Activated CD4-positive, alpha-beta T cell treated with anti-CD3 and anti-CD28 coated beads, Interleukin-2, amount 50 U/mL, for 1 hour (primary cell): ENCODE measurements around the gene AMBRA1.

Source experiments
- DNase-seq: peaks from one replicate; pipeline ENCODE4 v3.0.0-alpha.2; 2020

The AMBRA1 gene, protein sequence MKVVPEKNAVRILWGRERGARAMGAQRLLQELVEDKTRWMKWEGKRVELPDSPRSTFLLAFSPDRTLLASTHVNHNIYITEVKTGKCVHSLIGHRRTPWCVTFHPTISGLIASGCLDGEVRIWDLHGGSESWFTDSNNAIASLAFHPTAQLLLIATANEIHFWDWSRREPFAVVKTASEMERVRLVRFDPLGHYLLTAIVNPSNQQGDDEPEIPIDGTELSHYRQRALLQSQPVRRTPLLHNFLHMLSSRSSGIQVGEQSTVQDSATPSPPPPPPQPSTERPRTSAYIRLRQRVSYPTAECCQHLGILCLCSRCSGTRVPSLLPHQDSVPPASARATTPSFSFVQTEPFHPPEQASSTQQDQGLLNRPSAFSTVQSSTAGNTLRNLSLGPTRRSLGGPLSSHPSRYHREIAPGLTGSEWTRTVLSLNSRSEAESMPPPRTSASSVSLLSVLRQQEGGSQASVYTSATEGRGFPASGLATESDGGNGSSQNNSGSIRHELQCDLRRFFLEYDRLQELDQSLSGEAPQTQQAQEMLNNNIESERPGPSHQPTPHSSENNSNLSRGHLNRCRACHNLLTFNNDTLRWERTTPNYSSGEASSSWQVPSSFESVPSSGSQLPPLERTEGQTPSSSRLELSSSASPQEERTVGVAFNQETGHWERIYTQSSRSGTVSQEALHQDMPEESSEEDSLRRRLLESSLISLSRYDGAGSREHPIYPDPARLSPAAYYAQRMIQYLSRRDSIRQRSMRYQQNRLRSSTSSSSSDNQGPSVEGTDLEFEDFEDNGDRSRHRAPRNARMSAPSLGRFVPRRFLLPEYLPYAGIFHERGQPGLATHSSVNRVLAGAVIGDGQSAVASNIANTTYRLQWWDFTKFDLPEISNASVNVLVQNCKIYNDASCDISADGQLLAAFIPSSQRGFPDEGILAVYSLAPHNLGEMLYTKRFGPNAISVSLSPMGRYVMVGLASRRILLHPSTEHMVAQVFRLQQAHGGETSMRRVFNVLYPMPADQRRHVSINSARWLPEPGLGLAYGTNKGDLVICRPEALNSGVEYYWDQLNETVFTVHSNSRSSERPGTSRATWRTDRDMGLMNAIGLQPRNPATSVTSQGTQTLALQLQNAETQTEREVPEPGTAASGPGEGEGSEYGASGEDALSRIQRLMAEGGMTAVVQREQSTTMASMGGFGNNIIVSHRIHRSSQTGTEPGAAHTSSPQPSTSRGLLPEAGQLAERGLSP (N-terminal part only)

DNA sequence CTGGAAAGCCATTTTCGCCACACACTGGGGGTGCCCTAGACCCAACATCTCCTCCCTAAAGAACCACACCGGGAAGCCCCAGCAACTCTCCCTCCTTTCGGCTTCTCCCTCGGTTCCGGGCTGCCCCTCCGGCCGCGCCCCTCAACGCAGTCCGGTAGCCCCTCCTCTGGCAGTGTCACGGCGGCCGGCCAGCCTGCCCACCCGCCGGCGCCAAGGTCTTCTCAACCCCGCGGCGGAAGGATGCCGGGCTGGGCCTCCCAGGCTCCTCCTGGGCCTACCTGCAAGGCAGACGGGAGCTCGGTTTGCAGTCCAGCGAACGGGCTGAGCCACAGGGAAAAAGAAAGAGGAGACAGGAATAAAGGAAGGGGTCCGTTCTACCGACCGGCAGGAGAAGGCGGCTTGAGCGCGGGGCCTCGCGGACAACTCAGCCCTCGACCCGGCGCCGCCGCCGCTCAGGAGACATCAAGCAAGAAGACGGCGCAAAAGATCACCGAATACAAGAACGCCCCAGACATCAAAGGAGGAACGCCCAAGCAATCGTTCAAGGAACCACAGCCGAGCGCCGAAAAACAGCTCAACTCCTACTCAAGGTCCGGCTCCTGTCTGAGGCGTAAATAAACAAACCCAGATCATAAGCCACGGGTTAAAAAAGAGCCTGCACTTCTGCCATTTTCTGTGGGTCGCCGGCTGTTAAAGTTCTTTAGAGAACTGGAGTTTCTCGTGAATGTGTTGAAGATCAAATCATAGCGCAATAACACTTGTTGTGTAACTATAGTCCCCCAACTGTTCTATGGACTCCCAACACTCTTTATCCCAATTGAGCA, at the start of gene AMBRA1:
AMBRA1 (minus strand) TSS at position 474 of the 824 bp plus-strand sequence. CDS start 45,643 bp downstream, outside the sequence.
- DNase-seq = peak; percentile 78

DNA sequence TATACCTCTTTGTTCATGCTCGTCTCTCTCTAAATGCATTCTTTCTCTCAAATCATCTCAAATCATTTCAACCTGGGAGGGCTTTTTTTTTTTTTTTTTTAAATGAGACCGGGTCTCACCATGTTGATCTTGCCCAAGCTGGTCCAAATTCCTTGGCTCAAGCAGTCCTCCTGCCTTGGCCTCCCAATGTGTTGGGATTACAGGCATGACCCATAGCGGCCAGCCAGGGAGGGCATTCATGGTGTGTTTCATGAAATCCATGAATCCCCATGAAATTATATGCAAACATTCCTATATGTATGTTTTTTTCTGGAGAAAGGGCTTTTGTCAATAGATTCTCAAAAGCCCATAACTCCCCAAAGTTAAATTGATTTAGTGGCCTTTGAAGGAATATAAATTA, 49.7 kb upstream of the AMBRA1 start:
- DNase-seq = no peak

DNA sequence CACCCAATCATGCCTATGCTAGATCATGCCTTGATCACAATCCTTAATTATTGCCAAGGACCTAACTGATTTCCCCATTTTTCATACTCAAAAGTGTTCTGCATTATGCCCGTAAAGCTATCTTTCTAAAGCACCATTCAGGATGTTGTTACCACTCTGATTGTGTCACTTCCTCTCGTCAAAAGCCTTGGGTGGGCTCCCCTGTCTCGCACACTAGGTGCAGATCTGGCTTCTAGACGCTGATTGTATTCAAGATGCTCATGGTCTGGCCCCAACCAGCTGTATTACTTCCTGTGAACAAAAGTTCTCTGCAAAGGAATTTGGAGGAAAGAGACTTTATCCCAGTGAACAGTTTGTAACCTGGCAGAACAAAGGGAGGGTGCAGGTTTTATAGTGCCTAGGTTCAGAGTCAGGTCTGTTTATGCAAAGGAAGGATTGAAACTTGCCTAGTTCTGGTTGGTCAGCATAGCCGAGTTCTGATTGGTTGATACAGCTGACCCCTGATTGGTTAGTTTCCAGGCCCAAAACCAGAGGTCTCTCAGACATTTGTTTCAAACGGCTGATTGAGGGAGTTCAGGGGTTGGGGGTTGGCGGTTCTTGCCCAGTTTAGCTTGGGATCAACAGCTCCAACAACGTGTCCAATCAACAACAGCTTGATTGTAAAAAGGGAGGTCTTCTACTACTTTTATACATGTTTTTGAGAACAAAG, 49.0 kb upstream of the AMBRA1 start:
- DNase-seq = no peak

DNA sequence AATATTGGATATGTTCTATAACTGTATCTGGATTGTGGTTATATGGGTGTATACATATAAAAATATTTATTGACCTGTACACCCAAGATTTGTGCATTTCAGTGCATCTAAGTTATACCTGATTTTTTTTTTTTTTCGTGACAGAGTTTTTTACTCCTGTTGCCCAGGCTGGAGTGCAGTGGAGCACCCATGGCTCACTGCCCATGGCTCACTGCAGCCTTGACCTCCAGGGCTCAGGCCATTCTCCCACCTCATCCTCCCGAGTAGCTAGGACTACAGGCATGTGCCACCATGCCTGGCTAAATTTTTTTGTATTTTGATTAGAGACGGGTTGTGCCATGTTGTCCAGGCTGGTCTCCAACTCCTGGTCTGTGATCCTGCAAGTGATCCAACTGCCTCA, 47.8 kb upstream of the AMBRA1 start:
- no peak for DNase-seq

DNA sequence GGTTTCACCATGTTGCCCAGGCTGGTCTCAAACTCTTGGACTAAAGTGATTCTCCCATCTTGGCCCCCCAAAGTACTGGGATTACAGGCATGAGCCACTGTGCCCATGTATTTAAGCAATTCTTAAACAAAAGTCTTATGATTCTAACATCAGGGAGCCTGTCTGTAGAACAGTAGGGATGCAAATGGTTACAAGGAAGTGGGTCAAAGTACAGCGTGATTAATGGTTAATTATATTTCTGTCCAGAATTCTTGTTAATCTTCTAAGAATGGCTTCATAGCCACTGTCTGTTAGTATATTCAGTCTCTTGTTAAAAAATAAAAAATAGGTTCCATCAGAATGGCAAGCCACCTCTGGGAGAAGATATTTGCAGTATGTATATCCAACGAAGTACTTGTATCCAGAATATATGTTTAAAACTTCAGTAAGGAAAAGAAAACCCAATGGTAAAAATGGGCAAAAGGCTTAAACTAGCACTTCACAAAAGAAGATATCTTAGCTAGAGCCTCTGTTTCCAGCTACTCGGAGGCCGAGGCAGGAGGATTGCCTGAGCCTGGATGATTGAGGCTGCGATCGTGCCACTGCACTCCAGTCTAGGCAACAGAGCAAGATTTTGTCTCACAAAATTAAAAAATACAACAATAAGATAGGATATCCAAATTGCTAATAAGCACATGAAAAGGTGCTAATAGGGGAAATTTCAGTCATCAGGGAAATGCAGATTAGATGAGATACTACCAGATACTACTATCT, 46.4 kb upstream of the AMBRA1 start:
- no peak for DNase-seq

DNA sequence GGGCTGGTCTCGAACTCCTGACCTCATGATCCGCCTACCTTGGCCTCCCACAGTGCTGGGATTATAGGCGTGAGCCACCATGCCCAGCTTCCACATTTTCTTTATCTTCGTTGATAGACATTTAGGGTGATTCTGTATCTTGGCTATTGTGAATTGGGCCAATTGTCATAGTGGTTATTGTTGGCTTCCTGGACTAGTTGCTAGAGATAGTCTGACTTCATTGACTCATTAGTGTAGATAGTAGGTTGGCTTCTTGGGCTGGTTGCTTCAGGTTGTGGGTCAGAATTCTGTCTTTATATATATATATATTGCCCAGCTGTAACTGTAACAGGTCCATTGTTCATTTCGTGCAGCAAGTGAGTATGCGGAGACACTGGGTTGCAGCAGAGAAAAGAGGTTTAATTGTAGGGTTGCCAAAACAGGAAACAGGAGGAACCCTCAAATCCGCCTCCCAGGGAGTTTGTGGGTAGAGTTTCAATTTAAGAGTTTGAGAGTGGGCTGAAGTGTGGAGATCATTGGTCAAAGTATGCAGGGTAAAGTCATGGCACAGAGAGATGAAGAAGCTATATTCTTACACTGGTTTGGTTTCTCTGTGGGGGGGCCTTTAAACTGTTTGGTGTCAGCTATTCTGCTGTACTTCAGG, 45.5 kb upstream of the AMBRA1 start:
- no peak for DNase-seq

DNA sequence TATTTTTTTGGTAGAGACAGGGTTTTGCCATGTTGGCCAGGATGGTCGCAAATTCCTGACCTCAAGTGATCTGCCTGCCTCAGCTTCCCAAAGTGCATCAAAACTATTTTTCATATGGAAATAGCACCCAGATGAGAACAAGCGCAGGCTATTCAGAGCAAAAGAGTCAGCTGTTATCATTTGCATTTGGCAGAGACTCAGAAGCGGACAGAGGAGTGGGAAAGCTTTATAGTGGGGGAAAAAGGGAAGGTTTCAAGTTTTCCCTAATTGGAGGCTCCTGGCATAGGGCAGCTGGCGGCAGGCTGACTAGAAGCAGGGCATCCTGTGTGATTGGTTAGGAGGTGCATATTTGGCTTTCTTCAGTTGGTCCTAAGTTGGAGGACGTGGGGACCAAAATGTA, 43.7 kb upstream of the AMBRA1 start:
- no peak for DNase-seq

DNA sequence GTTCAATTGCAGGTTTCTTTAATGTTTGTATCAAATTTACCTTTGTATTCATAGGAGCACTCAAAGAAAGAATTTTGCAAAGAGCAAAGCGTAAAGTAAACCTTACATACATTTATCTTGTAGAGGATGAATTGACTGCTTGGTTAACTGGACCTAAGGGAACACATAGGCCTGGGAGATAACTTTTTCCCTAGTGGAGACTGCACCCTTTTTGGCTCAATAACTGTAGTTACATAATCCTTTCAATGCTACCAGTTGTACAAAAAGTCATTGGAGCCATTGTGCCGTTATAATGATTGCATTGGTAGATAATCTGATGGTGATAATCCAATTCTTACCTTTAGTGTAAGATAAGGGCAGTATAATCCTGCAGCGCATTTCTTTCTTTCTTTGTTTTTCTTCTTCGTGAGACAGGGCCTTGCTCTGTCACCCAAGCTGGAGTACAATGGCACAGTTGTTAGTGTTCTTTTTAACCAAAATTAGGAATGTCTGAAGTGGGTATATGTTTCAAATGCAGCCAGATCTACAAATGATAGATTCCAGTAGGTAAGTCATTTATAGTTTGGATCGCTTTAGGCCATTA, 41.8 kb upstream of the AMBRA1 start:
- no peak for DNase-seq

DNA sequence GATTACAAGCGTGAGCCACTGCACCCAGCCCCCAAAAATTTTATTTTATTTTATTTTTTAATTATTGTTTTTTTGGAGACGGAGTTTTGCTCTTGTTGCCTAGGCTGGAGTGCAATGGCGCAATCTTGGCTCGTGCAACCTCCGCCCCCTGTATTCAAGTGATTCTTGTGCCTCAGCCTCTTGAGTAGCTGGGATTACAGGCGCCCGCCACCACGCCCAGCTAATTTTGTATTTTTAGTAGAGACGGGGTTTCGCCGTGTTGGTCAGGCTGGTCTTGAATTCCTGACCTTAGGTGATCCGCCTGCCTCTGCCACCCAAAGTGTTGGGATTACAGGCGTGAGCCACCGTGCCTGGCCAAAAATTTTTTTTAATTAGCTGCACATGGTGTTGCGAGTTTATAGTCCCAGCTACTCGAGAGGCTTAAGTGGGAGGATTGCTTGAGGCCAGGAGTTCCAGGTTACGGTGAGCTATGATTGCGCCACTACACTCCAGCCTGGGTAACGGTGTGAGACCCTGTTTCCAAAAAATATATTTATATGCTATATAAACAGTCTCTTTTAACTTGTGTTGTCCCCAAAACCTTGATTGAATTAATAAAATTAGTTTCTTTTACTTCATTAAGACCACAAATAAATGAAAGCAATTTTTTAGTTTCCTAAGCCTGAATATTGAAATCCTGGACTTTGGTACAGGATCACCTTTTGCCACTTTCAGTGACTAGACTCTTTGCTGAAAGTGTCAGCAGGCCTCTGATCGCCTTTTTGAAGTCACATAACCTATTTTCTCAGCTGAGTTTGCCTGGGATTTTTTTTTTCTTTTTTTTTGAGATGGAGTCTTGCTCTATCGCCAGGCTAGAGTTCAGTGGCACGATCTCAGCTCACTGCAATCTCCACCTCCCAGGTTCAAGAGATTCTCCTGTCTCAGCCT, 39.7 kb upstream of the AMBRA1 start:
- DNase-seq = no peak

DNA sequence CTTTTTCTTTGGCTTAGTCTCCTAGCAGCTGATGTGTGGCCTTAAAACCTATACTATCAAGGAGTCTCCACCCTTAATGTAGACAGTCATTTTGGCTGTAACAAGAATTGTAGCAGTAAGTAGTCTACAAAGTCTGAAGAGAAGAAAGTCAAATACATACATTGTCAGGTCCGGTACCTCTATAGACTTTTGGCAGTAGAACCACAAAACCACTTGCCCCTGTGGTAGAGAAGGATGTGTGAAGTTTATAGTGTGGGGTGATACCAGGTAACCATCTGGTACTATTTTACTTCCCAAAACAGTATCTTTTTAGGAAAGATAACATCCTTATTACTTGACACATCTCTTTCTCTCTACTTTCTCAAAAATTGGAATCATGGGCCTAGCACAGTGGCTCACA, 38.7 kb upstream of the AMBRA1 start:
- no peak for DNase-seq

DNA sequence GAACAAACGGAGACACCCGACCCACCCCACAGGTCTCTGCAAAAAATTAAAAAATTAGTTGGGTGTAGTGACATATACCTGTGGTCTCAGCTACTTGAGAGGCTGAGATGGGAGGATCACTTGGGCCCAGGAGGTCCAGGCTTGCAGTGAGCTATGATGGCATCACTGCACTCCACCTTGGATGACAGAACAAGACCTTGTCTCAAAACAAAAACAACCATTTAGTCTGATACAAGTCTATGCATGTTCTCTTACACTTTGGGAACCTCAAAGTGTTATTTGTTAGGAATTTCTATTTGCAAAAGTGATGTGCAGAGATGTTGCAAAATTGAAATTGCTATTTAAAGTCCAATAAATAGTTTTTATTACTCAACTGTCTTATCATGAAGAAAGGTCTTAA, 37.9 kb upstream of the AMBRA1 start:
- no peak for DNase-seq

DNA sequence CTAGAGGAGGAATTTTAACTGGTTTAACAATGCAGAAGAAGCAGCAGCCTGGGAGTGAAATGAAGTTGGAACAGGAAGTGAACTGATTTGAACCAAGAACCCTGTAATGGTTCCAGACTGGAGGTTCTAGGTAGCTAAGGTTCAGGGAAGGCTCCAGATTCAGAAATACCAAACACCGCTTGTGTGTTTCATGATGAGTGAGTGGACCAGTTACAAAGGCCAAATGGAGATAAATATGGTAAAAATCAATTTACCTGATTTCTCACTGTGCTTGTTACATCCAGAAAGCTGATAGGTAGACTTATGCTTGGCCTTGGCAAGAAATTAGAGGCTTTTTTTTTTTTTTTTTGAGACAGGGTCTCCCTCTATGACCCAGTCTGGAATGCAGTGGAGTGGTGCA, 36.4 kb upstream of the AMBRA1 start:
- no peak for DNase-seq

DNA sequence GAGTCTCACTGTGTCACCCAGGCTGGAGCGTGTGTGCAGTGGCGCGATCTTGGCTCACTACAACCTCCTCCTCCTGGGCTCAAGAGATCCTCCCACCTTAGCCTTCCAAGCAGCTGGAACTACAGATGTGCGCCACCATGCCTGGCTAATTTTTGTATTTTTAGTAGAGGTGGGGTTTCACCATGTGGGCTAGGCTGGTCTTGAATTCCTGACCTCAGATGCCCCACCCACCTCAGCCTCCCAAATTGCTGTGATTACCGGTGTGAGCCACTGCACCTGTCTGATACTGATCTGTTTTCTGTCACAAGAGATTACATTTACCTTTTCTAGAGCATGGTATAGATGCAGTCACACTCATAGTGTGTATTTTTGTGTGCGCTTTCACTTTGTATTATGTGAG, 35.1 kb upstream of the AMBRA1 start:
- DNase-seq = no peak

DNA sequence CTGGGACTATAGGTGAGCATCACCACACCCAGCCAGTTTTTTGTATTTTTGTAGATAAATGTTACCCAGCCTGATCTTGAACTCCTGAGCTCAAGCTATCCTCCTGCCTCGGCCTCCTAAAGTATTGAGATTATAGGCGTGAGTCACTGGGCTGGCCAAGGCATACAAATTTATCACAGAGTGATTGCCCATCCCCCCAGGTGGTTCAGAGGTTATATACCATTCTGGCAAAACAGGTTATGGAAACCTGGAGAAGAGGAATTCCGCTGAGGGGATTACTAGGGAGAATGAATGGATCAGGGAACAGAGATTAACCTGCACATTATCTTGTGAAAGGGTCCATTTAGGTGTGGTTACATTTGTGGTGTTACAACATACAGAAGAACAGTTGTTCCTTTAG, 31.6 kb upstream of the AMBRA1 start:
- DNase-seq = no peak

DNA sequence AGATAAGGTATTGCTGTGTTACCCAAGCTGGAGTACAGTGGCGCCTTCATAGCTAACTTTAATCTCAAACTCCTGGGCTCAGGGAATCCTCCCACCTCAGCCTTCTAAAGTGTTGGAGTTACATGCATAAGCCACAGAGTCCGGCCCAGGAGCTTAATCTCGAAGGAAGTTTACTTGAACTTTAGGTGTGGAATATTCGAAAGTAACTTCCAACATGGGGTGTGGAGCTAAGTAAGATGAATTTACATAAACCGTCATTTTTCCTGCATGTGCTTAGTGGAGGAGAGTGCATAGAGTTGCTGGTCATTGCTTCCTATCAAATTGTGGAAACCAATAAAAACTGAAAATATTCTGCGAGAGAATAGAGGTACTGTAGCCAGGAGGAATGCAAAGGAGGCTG, 25.0 kb upstream of the AMBRA1 start:
- DNase-seq = no peak

DNA sequence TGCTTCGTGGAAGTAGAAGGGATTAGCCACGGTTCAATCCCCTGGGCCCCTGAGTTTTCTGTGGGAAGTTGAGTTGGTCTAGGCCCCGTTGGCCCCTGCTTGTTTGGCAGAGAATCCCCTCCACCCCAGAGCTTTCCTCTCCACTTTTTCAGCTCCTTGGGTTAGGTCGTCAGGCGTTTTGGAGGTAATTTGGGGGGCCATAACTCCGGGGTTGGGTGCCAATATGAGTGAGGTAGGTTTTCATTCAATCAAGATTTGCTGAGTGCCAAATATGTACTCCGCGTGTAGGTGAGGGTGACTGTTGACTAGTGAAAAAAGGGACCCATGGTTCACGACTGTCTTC, 24.1 kb upstream of the AMBRA1 start:
- DNase-seq = no peak

DNA sequence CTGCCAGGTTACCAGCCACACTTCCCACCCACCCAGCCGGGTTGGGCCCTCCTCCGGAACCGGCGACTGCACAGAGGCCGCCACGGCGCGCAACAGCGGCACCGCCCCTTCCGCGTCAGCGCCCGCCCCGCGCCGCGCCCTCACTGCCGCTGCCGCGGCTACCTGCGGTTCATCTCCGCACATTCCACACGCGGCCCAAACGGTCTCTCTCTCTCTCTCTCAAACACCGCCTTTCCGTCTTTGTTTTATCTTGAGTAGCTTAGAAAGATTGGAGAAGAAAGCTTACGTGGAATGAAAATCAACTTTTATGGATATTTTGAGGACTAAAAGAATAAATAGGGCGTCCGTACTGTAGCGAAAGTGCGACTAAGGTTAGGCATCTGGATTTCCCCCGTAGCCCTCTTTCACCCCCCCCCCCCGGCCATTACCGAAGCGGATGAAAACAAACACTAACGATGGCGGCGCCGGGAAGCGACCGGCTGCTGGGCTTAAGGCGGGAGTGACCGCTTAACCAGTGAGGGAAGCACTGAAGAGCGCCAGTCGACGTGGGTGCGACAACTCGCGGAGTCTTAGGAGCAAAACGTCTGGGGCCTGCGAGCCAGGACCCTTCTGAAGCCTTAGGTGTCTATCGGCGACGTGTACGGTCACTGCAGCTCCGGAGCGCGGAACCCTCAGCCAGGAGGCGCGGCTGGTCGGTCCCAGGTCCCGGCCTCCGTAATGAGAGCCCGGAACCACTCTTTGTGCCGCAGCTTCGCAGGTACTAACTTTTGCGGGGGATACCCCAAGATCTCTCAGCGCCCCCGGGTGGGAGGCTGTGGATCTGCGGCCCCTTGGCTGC, 23.5 kb upstream of the AMBRA1 start, which contains the start of the genes ATG13 and HARBI1:
ATG13 (plus strand) TSS at position 420 of the 838 bp plus-strand sequence. CDS start 26,739 bp downstream, outside the sequence.
HARBI1 (minus strand) TSS at position 94 of the 838 bp plus-strand sequence. CDS start 990 bp downstream, outside the sequence.
- DNase-seq = peak; percentile 88
